NCI-H1417 (cell line): ENCODE results near the gene EXOC4.

Experiments used
- DNase-seq, 3 experiments: peaks; one replicate each; lab custom pipeline; 2025; lab: John Stamatoyannopoulos, UW

The EXOC4 gene

GRCh38 chr7:133703547-133703946, 450.7 kb downstream of the EXOC4 start:
- no peak for DNase-seq

- no peak for DNase-seq
Measured at GRCh38 chr7:133704453-133704852, 451.6 kb downstream of the EXOC4 start.

- DNase-seq: no peak
Measured at GRCh38 chr7:133705596-133705995, 452.7 kb downstream of the EXOC4 start.

GRCh38 chr7:133706016-133706415, 453.1 kb downstream of the EXOC4 start:
- DNase-seq: no peak

- peak in 2 of 3 experiments; percentile 41 to 54 for DNase-seq
Measured at GRCh38 chr7:133709036-133709880, 456.4 kb downstream of the EXOC4 start.

GRCh38 chr7:133712544-133712943, 459.7 kb downstream of the EXOC4 start:
- DNase-seq: no peak

- no peak for DNase-seq
Measured at GRCh38 chr7:133714654-133715053, 461.8 kb downstream of the EXOC4 start.

- no peak for DNase-seq
Measured at GRCh38 chr7:133718131-133718530, 465.3 kb downstream of the EXOC4 start.

GRCh38 chr7:133723044-133723443, 470.2 kb downstream of the EXOC4 start:
- no peak for DNase-seq

- DNase-seq: no peak
Measured at GRCh38 chr7:133724148-133724547, 471.3 kb downstream of the EXOC4 start.

GRCh38 chr7:133724694-133725093, 471.8 kb downstream of the EXOC4 start:
- DNase-seq: no peak

- DNase-seq: no peak
Measured at GRCh38 chr7:133727476-133728214, 474.8 kb downstream of the EXOC4 start.

- DNase-seq: no peak
Measured at GRCh38 chr7:133730360-133730759, 477.5 kb downstream of the EXOC4 start.

GRCh38 chr7:133733401-133733800, 480.5 kb downstream of the EXOC4 start:
- DNase-seq: no peak

GRCh38 chr7:133735222-133735621, 482.3 kb downstream of the EXOC4 start:
- no peak for DNase-seq

- DNase-seq: no peak
Measured at GRCh38 chr7:133739817-133740216, 486.9 kb downstream of the EXOC4 start.

- no peak for DNase-seq
Measured at GRCh38 chr7:133741078-133741477, 488.2 kb downstream of the EXOC4 start.

- DNase-seq: no peak
Measured at GRCh38 chr7:133741703-133742102, 488.8 kb downstream of the EXOC4 start.

GRCh38 chr7:133742709-133743538, 490.0 kb downstream of the EXOC4 start:
- peak in 2 of 3 experiments; percentile 28 to 40 for DNase-seq

GRCh38 chr7:133744451-133744850, 491.6 kb downstream of the EXOC4 start:
- no peak for DNase-seq

- DNase-seq: no peak
Measured at GRCh38 chr7:133746305-133746704, 493.4 kb downstream of the EXOC4 start.

- DNase-seq: no peak
Measured at GRCh38 chr7:133746847-133747246, 494.0 kb downstream of the EXOC4 start.
